Vagina (tissue), 2 donors: ENCODE results near the gene SLC26A11.

Experiments
- CTCF ChIP-seq, 3 experiments: fragments of 450-650 bp in 2 of 3; fragments of 200-600 bp in 1 of 3; sonication (generic) in 1 of 3; IDR thresholded peaks; one replicate each; pipeline ENCODE4 v1.5.1; 2017 to 2019; ENCODE audit warnings: antibody characterized with exemption in 3 of 3, mild to moderate bottlenecking in 2 of 3, moderate library complexity in 2 of 3
- POLR2A ChIP-seq, 2 donors: fragments of 450-650 bp; IDR thresholded peaks; one replicate each; pipeline ENCODE4 v1.6.1; 2017; ENCODE audit warnings: antibody characterized with exemption in 2 of 2, mild to moderate bottlenecking in 2 of 2, moderate library complexity in 2 of 2
- POLR2AphosphoS5 ChIP-seq, 2 donors: sonication (generic); formaldehyde crosslinking; IDR thresholded peaks; one replicate each; pipeline ENCODE4 v1.9.0; 2017; ENCODE audit warnings: antibody characterized with exemption in 2 of 2, mild to moderate bottlenecking in 2 of 2, low read depth in 1 of 2; ENCODE audit not compliant: insufficient read depth in 1 of 2

DNA sequence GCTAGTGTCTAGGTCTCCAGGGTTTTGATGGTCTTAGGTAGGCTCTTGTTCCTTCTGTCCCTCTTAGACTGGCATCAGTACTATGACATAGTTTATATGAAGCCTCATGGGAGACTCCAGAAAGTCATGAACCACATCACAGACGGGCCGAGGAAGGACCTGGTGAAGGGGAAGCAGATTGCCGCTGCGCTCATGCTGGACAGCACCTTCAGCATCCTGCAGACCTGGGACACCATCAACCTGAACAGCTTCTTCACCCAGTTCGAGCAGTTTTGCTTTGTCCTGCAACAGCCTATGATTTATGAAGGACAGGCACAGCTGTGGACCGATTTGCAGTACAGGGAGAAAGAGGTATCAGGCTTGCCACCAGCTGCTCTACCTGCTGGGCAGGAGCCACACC is 74.4 kb downstream of the SLC26A11 start:
- no peak for TF ChIP-seq POLR2AphosphoS5 (IDR thresholded peaks at IDR 0.05; ENCODE audit: insufficient read depth in 1 of 2, low read depth in 1 of 2)
- TF ChIP-seq CTCF (IDR thresholded peaks at IDR 0.05), result no peak
- TF ChIP-seq POLR2A (IDR thresholded peaks at IDR 0.05), result no peak
